Progenitor cell of endocrine pancreas (in vitro differentiated cells): Measurements from ENCODE around the gene IL36B. TPM values are rescaled to one million over a fixed set of nuclear protein-coding genes. Genes with fewer than 3 reads are reported as not detected.

Source experiments
- DNase-seq: peaks from one replicate; pipeline ENCODE4 v3.0.0; 2021; ENCODE audit warnings: low spot score; ENCODE audit not compliant: unreplicated experiment
- H3K27ac Mint-ChIP-seq: 2 replicates; pipeline ENCODE4 v1.8.0; 2021; ENCODE audit warnings: mild to moderate bottlenecking, moderate library complexity, mixed read lengths
- H3K27me3 Mint-ChIP-seq: 2 replicates; pipeline ENCODE4 v1.8.0; 2021; ENCODE audit warnings: mixed read lengths
- H3K36me3 Mint-ChIP-seq: 2 replicates; pipeline ENCODE4 v1.8.0; 2022; ENCODE audit warnings: mixed read lengths; ENCODE audit not compliant: insufficient read depth
- H3K4me1 Mint-ChIP-seq: 2 replicates; pipeline ENCODE4 v1.8.0; 2021; ENCODE audit warnings: low read depth, mixed read lengths
- H3K4me3 Mint-ChIP-seq: 2 replicates; pipeline ENCODE4 v1.8.0; 2021; ENCODE audit warnings: low read depth, mild to moderate bottlenecking, moderate library complexity, mixed read lengths
- H3K9me3 Mint-ChIP-seq: 2 replicates; pipeline ENCODE4 v1.8.0; 2021; ENCODE audit warnings: low read depth, mixed read lengths
- CTCF ChIP-seq: fragments of 200-600 bp; sonication (generic); IDR thresholded peaks from one replicate; pipeline ENCODE4 v1.5.0; 2021; ENCODE audit warnings: antibody characterized with exemption, mild to moderate bottlenecking; ENCODE audit not compliant: unreplicated experiment
- total RNA-seq: library from RNA; stranded (reverse); gene quantifications from 2 replicates; pipeline ENCODE4 v1.2.1, GENCODE V29; 2021

IL36B gene
- total RNA-seq, 1 donor from 2014 or later = not detected

GRCh38 chr2:113028112-113028511, 24.6 kb downstream of the IL36B start:
- Mint-ChIP-seq H3K36me3 (no peaks in the 10 kb centered on the region), H3K4me3 (no peak overlapping the region), H3K27me3 (peaks cover 73% of the 10 kb centered on the region), H3K4me1 (no peaks in the 10 kb centered on the region), H3K27ac (no peak overlapping the region), H3K9me3 (no peaks in the 10 kb centered on the region)
- TF ChIP-seq CTCF = no peak
- no peak for DNase-seq

GRCh38 chr2:113027691-113028090, 25.0 kb downstream of the IL36B start:
- no peaks in the 10 kb centered on the region for H3K4me1 Mint-ChIP-seq
- H3K36me3 Mint-ChIP-seq = no peaks in the 10 kb centered on the region
- no peak for DNase-seq
- no peak overlapping the region for H3K27ac Mint-ChIP-seq
- H3K4me3 Mint-ChIP-seq = no peak overlapping the region
- H3K9me3 Mint-ChIP-seq = no peaks in the 10 kb centered on the region
- no peak for TF ChIP-seq CTCF
- H3K27me3 Mint-ChIP-seq = peaks cover 77% of the 10 kb centered on the region

GRCh38 chr2:113025737-113026136, 26.9 kb downstream of the IL36B start:
- Mint-ChIP-seq H3K27me3 (peaks cover 75% of the 10 kb centered on the region), H3K4me3 (no peak overlapping the region), H3K27ac (no peak overlapping the region), H3K36me3 (no peaks in the 10 kb centered on the region), H3K9me3 (no peaks in the 10 kb centered on the region), H3K4me1 (no peaks in the 10 kb centered on the region)
- no peak for TF ChIP-seq CTCF
- no peak for DNase-seq

GRCh38 chr2:113024764-113025163, 27.9 kb downstream of the IL36B start:
- no peaks in the 10 kb centered on the region for H3K36me3 Mint-ChIP-seq
- TF ChIP-seq CTCF = no peak
- H3K27ac Mint-ChIP-seq = no peak overlapping the region
- no peaks in the 10 kb centered on the region for H3K4me1 Mint-ChIP-seq
- H3K9me3 Mint-ChIP-seq = no peaks in the 10 kb centered on the region
- H3K4me3 Mint-ChIP-seq = no peak overlapping the region
- DNase-seq = no peak
- H3K27me3 Mint-ChIP-seq = peaks cover 69% of the 10 kb centered on the region

- H3K9me3 Mint-ChIP-seq = peaks cover 11% of the 10 kb centered on the region
- no peaks in the 10 kb centered on the region for H3K4me1 Mint-ChIP-seq
- no peaks in the 10 kb centered on the region for H3K36me3 Mint-ChIP-seq
- H3K4me3 Mint-ChIP-seq = no peak overlapping the region
- H3K27me3 Mint-ChIP-seq = peaks cover 66% of the 10 kb centered on the region
- no peak overlapping the region for H3K27ac Mint-ChIP-seq
- DNase-seq = no peak
- TF ChIP-seq CTCF = no peak
Measured at GRCh38 chr2:113021312-113021711, 31.4 kb downstream of the IL36B start.
